Effector memory CD4-positive, alpha-beta T cell (primary cell): ENCODE data around the gene TANC1.

Source experiments
- DNase-seq, 3 donors: peaks; one replicate each; pipeline ENCODE4 v3.0.0-alpha.2; 2020
- H3K27ac ChIP-seq: 2 replicates; pipeline ENCODE4 v1.7.0; 2013; ENCODE audit warnings: mild to moderate bottlenecking, low read length, moderate library complexity; ENCODE audit not compliant: insufficient read depth, poor library complexity, severe bottlenecking
- H3K27me3 ChIP-seq: replicated peaks from 2 replicates; pipeline ENCODE4 v1.7.0; 2013; ENCODE audit warnings: mild to moderate bottlenecking, low read length; ENCODE audit not compliant: insufficient read depth, control insufficient read depth, poor library complexity, severe bottlenecking
- H3K36me3 ChIP-seq: 2 replicates; pipeline ENCODE4 v1.7.0; 2013; ENCODE audit warnings: mild to moderate bottlenecking, low read length, moderate library complexity; ENCODE audit not compliant: control insufficient read depth, insufficient read depth
- H3K4me1 ChIP-seq: 2 replicates; pipeline ENCODE4 v1.7.0; 2013; ENCODE audit warnings: low read length, mild to moderate bottlenecking; ENCODE audit not compliant: control insufficient read depth, insufficient read depth, poor library complexity, severe bottlenecking
- H3K4me3 ChIP-seq: 2 replicates; pipeline ENCODE4 v1.7.0; 2013; ENCODE audit warnings: low read length, low read depth, mild to moderate bottlenecking; ENCODE audit not compliant: insufficient read depth, poor library complexity, severe bottlenecking
- H3K9me3 ChIP-seq: 2 replicates; pipeline ENCODE4 v1.7.0; 2013; ENCODE audit warnings: mild to moderate bottlenecking, low read length, moderate library complexity; ENCODE audit not compliant: control insufficient read depth

Gene TANC1

DNA sequence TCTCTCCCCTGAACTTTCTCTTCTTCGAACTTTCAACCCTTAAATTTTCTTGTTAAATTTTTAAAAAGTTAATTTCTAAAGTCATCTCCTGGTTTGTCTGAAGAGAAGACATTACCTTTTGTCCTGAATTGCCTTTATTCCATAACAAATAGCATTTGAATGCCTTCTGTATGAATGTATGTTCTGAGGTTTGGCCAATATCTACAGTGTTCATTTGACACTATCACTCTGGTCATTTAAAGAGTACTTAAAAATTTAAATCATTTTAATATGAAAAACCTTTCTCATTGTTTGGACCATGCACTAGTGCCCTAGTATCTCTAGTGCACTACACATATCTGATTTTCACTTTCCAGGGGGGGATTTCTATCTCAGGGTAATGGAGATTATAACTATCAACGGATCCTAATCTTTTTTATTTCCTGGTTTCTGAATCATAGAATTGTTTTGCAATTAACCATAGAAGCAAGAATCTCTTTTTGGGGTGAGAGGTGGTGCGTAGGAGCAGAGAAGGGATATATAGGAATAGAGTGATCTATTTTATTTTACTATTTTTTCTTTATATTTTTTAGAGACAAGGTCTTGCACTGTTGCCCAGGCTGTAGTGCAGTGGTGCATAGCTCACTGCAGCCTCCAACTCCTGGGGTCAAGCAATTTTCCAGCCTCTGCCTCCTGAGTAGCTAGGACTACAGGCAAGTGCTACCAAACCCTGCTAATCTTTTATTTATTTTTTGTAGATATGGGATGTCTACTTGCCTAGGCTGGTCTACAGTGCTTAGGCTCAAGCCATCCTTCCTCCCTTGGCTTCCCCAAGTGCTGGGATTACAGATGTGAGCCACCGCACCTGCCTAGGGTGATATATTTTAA is 25.5 kb downstream of the TANC1 start:
- DNase-seq: no peak
- Histone ChIP-seq H3K27ac (no peak overlapping the region), H3K27me3 (no peaks in the 10 kb centered on the region), H3K4me3 (no peak overlapping the region), H3K4me1 (no peaks in the 10 kb centered on the region), H3K36me3 (no peaks in the 10 kb centered on the region), H3K9me3 (no peaks in the 10 kb centered on the region)

DNA sequence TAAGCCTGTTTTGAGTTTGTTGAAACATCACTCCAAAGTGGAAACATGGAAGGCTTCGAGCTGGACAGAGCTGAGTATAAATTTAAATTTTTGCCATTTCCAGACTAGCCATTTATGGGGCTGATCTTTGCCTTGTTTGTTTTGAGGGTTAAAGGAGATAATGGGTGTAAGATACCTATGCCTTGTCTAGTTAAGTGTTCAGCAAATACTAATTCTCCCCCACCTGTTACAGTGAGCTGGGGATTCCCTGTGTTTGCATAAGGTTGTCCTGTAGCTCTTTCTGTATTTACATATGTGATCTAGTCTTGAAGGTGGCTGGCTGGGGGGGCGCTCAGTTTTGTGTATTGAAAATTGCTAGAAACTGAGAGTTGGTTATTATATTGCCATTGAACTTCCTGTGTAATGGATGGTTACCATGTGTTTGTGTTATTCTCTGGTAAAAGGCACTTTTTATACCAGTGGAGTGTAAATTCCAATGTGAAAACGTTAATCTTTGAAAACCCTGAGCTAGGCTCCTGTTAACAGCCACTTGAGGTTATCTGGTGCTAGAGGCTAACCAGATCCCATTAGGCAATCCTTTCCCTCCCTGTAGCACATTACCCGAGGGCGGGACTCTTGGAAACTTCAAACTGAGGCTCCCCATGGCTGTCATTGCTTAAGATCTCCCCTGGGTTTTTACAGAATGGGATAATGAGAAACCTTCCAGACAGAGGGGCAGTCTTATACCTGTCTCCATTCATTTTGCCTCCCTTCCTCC is 26.7 kb downstream of the TANC1 start:
- Histone ChIP-seq H3K4me1 (no peaks in the 10 kb centered on the region), H3K36me3 (no peaks in the 10 kb centered on the region)
- no peak for DNase-seq

DNA sequence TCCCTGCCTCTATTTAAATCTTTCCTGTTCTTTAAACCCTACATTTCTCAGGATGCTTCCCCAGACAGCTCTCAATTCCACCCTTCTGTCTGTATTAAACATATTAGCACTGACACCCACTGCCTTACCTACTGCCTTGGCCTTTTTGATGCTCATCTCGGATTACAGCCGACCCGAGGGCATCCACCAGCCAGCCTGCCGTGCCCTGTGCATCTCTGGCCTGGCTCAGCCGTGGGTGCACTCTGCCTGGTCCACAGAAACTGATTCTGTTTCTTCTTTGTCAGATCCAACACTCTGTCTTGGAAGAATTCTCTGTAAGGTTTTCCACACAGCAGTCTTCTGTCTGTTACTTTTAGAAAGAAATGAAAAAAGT is 27.2 kb downstream of the TANC1 start:
- H3K4me1 ChIP-seq: no peaks in the 10 kb centered on the region
- no peaks in the 10 kb centered on the region for H3K36me3 ChIP-seq
- no peak overlapping the region for H3K4me3 ChIP-seq
- no peak for DNase-seq
- H3K27ac ChIP-seq: no peak overlapping the region
- H3K27me3 ChIP-seq: no peaks in the 10 kb centered on the region
- no peaks in the 10 kb centered on the region for H3K9me3 ChIP-seq

More for the DNA sequence above, 26.7 kb downstream of the TANC1 start:
- Histone ChIP-seq H3K27ac (no peak overlapping the region), H3K27me3 (no peaks in the 10 kb centered on the region), H3K9me3 (no peaks in the 10 kb centered on the region), H3K4me3 (no peak overlapping the region)

DNA sequence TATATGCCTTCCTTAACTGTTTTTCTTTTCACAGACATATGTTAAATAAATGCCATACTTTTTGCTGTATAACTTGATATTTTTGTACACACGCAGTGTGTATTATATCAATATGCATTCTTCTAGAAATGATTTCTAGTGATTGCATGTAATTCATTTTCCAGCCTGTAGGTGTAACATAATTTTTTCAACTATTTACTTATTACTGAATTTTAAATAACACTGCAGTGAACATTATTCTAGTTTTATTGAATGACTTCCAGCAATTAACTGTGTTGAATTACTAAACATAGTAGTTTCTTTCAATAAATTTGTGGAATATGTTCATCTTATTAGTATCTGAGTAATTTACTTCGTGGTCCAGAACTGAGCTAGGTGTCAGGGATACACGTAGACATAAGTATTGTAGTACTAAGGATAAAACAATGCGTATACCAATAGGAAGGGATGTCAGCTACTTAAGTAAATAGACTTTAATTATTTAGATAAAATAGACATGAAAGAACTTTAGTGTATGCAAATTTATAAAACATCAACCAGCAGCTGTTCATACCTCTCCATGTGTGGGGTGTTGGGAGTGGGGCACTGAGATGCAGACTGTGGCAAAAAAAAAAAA is 28.0 kb downstream of the TANC1 start:
- H3K27me3 ChIP-seq: no peaks in the 10 kb centered on the region
- no peak overlapping the region for H3K4me3 ChIP-seq
- no peak overlapping the region for H3K27ac ChIP-seq
- no peaks in the 10 kb centered on the region for H3K4me1 ChIP-seq
- no peaks in the 10 kb centered on the region for H3K36me3 ChIP-seq
- no peaks in the 10 kb centered on the region for H3K9me3 ChIP-seq
- DNase-seq: no peak

DNA sequence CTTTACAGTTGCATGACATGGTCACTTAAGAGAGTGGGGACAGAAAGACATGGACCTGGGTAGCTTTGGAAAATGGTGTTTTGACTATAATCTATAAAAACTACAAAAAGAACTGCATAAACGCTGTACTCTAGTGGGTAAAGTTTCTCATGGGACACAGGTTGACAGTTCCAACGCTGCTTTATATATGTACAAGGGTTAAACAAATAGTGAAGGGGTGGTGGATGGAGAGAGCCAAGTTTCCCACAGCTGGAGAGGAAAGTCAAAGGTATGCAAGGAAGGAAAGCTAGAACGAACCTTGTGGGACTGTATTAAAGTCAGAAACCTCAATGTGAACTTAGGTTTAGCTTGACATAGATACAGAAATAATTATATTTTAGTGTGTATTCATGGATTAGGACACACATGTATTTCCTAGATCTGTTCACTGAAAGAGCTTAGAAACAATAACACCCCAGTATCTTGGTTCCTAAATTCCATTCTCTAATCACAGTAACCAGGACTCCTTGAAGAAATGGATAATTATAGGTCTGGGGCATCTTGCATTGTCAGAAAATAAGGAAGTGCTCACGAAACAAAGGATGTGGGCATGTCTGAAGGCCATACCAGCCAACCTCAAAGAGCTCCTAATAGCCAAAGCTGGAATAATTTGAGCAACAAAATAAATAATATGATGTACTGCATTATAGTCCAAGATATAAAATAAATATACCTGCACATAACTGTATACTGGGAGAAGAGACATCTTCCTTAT is 28.8 kb downstream of the TANC1 start:
- DNase-seq: no peak
- no peak overlapping the region for H3K4me3 ChIP-seq
- no peak overlapping the region for H3K27ac ChIP-seq
- H3K27me3 ChIP-seq: no peaks in the 10 kb centered on the region
- no peaks in the 10 kb centered on the region for H3K4me1 ChIP-seq
- H3K36me3 ChIP-seq: no peaks in the 10 kb centered on the region
- H3K9me3 ChIP-seq: no peaks in the 10 kb centered on the region

DNA sequence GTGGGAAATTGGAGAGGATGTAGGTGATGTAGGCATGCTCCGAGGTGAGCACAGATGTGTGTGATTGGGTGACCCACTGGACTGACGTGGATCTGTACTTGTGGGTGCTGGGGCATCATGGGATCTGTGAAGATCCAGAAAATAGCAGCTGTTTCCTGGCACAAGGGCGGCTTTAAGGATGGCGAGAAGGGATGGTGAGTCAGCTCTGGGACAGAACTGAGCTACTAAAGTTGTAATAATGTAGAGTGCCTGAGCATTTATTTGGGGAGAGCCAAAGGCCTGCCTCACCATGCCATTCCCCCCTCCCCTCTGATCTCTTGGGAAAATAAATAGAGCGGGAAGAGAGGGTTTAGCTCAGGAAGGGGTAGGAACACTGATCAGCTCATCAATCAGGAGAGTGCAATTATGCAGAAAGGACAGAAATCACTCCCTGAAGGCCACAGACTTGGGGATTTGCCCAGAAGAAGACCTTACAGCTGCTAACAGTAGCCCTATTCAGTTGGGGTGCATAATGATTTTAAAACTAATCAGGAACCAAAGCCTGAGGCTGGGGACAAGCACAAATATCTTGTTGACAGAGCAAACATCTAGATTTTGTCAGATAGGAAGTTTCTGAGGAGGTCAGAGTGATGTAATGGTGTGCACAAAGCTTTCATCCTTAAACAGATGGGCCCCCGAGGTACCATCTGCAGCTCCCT is 30.3 kb downstream of the TANC1 start:
- no peak for DNase-seq
- Histone ChIP-seq H3K4me1 (no peaks in the 10 kb centered on the region), H3K9me3 (no peaks in the 10 kb centered on the region), H3K4me3 (no peak overlapping the region), H3K27me3 (no peaks in the 10 kb centered on the region), H3K36me3 (no peaks in the 10 kb centered on the region), H3K27ac (no peak overlapping the region)

DNA sequence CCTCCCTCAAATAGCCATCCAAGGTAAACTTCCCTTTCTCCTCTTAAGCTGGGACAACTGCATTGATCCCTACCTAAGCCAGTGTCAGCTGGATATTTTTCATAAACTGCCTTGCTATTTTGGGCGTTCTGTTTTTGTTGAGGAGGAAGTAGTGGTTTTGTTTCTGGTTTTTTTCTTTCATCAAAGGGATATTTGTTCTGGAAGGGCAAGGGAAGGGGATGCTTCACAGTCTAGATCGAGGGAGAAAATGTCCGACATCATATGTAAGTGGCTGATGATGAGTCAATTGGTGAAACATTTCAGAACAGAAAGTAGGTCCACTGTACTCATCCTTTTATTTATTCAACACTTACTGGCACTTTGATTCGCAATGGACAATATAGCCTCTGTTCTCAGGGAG is 31.0 kb downstream of the TANC1 start:
- Histone ChIP-seq H3K9me3 (no peaks in the 10 kb centered on the region), H3K4me3 (no peak overlapping the region), H3K27me3 (no peaks in the 10 kb centered on the region), H3K27ac (no peak overlapping the region), H3K4me1 (no peaks in the 10 kb centered on the region), H3K36me3 (no peaks in the 10 kb centered on the region)
- no peak for DNase-seq

DNA sequence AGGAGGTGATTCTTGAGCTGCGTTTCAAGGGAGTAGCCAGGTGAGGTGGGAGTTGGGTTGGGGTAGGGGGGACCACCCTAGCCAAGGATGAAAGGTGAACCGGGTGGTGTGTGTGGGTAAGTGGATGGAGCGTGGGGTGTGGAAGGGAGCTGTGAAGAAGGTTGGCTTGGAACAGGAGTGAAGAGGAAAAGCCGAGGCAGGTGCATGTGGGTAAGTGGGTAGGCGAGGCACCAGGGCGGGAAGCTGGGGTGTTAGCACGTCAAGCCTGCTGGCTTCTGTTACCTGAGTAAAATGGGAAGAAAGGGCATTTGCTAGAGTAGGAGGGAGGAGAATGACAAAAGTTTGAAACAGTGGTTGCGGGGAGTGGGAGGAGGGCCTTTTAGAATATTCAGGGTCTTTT is 31.6 kb downstream of the TANC1 start:
- H3K4me3 ChIP-seq: no peak overlapping the region
- no peaks in the 10 kb centered on the region for H3K4me1 ChIP-seq
- H3K27ac ChIP-seq: no peak overlapping the region
- H3K27me3 ChIP-seq: no peaks in the 10 kb centered on the region
- DNase-seq: no peak
- no peaks in the 10 kb centered on the region for H3K36me3 ChIP-seq
- no peaks in the 10 kb centered on the region for H3K9me3 ChIP-seq

DNA sequence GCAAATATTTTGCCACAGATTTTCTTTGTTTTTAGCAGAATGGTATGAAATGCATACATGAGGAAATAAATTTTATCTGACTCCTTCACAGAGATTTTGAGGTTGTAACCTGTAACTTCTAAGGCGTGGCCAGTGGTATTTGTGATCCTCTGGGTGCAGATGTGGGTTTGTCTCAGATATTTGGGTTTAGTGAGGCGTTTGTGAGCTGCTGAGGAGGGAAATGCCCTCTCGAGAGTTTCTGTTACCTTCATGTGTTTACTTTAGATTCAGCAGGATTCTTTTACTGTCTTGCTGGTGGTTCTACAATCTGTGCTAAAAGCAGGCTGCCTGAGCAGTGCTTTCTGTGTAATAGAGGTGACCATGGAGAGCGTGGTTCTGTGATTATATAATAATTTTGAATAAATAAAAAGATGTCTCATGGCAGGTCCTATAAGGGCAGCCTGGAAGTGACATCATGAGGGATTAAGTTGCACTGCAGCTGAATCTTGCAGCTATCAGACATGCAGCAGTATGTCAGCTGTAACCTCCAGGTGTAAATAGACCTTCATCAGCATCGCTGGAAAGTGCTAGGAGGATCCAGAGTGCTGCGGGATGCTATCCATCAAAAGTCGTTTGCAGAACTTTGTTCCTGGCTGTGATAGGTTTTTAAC is 34.1 kb downstream of the TANC1 start:
- Histone ChIP-seq H3K4me3 (no peak overlapping the region), H3K4me1 (no peaks in the 10 kb centered on the region), H3K27me3 (no peaks in the 10 kb centered on the region), H3K9me3 (no peaks in the 10 kb centered on the region), H3K27ac (no peak overlapping the region), H3K36me3 (no peaks in the 10 kb centered on the region)
- no peak for DNase-seq
